ENCODE data around the gene MAFB. TPM values are rescaled to one million over a fixed set of nuclear protein-coding genes. Genes with fewer than 3 reads are reported as not detected.
"Not testable (repeated sequence)": the region's sequence is repeated elsewhere in the genome, so short reads cannot be mapped to it uniquely, and the experiment has no call there.

MAFB gene
- 100 to 1,000 TPM; 133 to 178 (median 143) TPM for polyA plus RNA-seq (ENCODE audit: insufficient read length in 4 of 4)

GRCh38 chr20:40689100-40689942 is at the start of gene MAFB:
TSS of gene MAFB (minus strand) at chr20:40689236. CDS start at chr20:40688850, 386 bp downstream.
- DNase-seq (ENCODE audit: low read depth in 4 of 4, low spot score in 3 of 4), result peak; percentile 85 to 89 (median 86)

DNA sequence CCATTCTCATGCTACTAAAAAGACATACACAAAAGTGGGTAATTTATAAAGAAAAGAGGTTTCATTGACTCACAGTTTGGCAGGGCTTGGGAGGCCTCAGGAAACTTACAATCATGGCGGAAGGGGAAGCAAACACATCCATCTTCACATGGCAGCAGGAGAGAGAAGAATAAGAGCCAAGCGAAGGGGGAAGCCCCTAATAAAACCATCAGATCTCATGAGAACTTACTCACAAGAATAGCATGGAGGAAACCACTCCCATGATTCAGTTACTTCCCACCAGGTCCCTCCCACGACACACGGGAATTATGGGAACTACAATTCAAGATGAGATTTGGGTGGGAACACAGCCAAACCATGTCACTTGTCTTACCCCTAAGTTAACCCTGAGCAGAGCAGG is 47.4 kb upstream of the MAFB start:
- DNase-seq (ENCODE audit: low read depth in 4 of 4, low spot score in 3 of 4), result not testable (repeated sequence)

DNA sequence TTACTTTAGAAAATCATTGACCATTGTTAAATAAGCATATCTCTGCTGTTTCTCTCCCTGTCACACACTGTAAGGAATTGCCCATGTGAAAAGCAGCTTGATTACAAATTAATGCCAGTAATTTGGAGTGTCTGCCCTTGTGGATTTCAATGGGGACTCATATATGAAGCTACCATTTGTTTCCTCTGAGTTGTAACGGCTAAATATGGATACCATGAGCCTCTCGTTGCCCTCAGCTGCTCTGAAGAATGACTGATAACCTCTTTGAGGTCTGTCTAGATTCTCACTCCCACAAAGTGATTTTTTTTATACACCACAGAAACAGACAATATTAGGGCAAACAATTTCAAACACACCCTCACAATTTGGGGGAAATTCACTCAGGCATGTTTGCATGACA is 40.0 kb upstream of the MAFB start:
- DNase-seq (ENCODE audit: low read depth in 4 of 4, low spot score in 3 of 4), result no peak

- no peak for DNase-seq (ENCODE audit: low read depth in 4 of 4, low spot score in 3 of 4)
Measured at GRCh38 chr20:40728470-40728869, 39.4 kb upstream of the MAFB start.

GRCh38 chr20:40727960-40728359 is 38.9 kb upstream of the MAFB start:
- no peak for DNase-seq (ENCODE audit: low read depth in 4 of 4, low spot score in 3 of 4)

- DNase-seq (ENCODE audit: low read depth in 4 of 4, low spot score in 3 of 4), result no peak
Measured at GRCh38 chr20:40726776-40727175, 37.7 kb upstream of the MAFB start.

GRCh38 chr20:40724566-40724965 is 35.5 kb upstream of the MAFB start:
- no peak for DNase-seq (ENCODE audit: low read depth in 4 of 4, low spot score in 3 of 4)

DNA sequence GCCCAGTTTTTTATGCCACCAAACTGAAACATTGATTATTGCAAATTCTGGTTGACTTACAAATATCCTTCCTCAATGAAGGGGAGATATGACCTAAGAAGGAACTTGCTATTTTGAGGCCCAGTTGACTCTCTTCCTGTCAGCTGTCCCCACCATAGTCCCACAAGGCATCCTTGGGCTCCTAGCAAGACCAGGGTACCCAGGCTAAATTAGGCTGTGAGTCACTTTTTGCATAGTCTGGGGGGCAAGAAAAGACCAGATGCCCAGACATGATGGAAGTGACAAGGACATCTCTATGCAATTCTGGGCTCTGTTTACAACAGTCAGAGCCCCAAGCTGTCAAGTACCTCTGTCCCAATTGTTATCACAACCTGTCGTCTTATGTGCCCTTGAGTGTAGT is 31.8 kb upstream of the MAFB start:
- no peak for DNase-seq (ENCODE audit: low read depth in 4 of 4, low spot score in 3 of 4)

DNA sequence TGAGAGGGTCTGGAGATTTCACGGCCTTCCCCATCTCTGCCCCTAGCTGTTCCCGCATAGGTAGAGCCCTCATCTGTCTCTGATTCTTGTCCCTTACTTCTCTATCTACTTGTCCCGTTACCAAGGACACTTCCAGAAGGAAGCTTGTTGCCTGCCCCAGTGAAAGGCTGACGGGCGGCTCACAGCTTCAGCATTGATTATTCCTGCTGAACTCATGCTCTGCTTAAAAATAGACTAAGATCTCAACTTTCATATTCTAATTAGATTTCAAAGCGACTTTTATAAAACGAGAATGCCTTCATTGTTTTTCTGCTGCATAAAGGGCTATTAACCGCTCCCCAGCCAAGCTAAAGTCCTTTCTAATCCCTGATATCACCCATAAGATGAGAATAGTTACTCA is 31.1 kb upstream of the MAFB start:
- no peak for DNase-seq (ENCODE audit: low read depth in 4 of 4, low spot score in 3 of 4)

- DNase-seq (ENCODE audit: low read depth in 4 of 4, low spot score in 3 of 4), result no peak
Measured at GRCh38 chr20:40718982-40719729, 30.1 kb upstream of the MAFB start.

DNA sequence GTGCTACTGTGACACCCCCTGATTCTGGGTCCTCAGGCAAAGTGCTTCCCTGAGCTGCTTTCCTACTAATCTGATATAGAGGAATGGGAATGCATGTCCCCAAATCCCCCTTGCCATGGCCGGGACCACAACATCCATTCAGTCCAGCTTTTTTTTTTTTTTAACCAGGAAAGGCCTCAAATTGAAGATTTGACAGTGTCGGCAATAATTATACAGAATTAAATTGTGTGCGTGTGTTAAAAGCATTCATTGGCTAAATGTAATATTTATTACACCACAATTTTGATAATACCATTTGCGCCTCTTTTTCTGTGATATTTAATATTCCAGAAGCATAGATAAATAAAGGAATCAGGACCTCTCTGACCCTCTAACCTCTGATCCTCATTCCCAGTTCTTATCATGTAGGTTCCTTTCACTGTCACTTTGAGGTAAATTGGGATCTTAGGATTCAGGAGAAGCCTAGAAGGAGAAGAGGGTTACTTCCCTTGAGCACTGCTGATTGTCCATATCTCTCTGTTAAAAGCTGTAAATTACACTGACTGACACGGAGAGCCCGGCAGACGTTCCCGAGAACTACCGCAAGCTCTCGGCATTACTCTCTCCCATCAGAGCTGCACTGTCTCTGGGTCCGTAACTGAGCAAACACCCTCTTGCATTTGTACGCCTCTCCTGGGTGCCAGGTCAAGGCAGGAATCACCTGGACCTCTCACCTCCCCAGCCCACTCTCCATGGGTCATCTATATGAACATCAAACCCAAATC is 29.4 kb upstream of the MAFB start:
- no peak for DNase-seq (ENCODE audit: low read depth in 4 of 4, low spot score in 3 of 4)

GRCh38 chr20:40717343-40717865 is 28.4 kb upstream of the MAFB start:
- no peak for DNase-seq (ENCODE audit: low read depth in 4 of 4, low spot score in 3 of 4)

- DNase-seq (ENCODE audit: low read depth in 4 of 4, low spot score in 3 of 4), result no peak
Measured at GRCh38 chr20:40715491-40715890, 26.5 kb upstream of the MAFB start.

GRCh38 chr20:40714916-40715315 is 25.9 kb upstream of the MAFB start:
- DNase-seq (ENCODE audit: low read depth in 4 of 4, low spot score in 3 of 4), result no peak

DNA sequence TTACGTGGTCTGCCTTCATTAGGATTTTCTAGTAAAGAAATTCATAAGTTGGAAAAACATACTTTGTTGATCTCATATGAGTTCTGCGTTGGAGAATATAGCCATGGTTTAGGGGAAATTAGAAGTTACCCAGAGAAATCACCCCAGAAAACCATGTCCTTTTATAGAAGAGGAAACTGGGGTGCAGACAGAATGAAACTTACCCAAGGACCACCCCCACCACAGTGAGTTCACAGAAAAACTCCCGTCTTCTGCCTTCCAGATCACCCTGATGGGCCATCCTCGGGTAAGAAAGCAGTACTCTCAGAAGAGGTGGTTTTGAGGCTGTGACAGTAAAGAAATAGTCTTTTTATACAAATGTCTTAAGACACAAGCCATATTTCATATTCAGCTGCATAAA is 25.1 kb upstream of the MAFB start:
- no peak for DNase-seq (ENCODE audit: low read depth in 4 of 4, low spot score in 3 of 4)

- DNase-seq (ENCODE audit: low read depth in 4 of 4, low spot score in 3 of 4), result no peak
Measured at GRCh38 chr20:40713508-40713907, 24.5 kb upstream of the MAFB start.

DNA sequence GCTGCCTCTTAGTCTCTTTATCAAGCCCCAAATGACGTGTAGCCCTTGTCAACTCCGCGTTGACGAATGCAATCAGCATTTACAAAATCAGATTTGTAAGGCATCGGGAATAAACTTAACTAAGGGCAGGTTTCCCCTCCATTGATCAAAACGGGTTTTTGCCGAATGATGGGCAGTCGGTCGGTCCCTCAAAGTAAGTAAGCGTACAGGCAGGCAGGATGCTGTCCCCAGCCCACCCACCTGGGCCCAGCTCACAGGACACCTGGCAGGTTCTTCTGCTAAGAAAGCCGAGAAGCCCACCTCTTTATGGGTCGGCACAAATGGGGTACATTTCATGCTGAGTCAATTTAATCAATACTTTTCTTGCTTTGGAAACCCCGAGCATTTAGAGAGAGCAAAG is 22.0 kb upstream of the MAFB start:
- no peak for DNase-seq (ENCODE audit: low read depth in 4 of 4, low spot score in 3 of 4)

- DNase-seq (ENCODE audit: low read depth in 4 of 4, low spot score in 3 of 4), result no peak
Measured at GRCh38 chr20:40710603-40711002, 21.6 kb upstream of the MAFB start.

- no peak for DNase-seq (ENCODE audit: low read depth in 4 of 4, low spot score in 3 of 4)
Measured at GRCh38 chr20:40706977-40707582, 18.0 kb upstream of the MAFB start.

DNA sequence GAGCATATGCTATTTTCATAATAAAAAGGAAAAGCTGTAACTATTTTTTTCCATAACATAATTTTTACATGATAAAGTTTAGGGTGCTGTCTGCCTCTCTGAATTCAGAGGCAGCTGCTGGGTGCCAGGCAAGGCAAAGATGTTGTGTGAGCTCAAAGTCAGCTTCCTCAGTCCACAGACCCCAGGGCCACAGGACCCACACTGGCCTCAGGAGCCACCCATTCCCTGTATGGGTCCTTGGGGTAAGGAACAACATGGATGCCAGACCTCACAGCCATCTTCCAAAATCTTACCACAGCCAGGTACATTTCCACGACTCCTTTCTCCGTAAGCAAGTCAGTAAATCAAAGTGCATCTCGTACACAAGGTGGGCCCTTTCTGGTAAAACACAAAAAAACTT is 16.4 kb upstream of the MAFB start:
- DNase-seq (ENCODE audit: low read depth in 4 of 4, low spot score in 3 of 4), result no peak

Measured in right renal pelvis (tissue), 4 donors.